Measurements from ENCODE around the gene STOML2. TPM values are rescaled to one million over a fixed set of nuclear protein-coding genes. Genes with fewer than 3 reads are reported as not detected.
A peak's percentile ranks its signal among the peaks of the same experiment; 100 is the strongest.

The STOML2 gene
- total RNA-seq, 2 experiments from 2014 or later, result 96.0 to 96.9 TPM

DNA sequence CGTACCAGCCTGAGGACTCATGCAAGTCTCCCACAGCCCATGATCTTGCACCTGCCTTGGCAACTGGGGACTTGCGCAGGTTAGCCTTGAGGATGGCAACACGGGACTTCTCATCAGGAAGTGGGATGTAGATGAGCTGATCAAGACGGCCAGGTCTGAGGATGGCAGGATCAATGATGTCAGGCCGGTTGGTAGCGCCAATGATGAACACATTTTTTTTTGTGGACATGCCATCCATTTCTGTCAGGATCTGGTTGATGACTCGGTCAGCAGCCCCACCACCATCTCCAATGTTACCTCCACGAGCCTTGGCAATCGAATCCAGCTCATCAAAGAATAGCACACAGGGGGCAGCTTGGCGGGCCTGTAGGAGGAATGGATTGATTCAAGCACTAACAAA is 43.5 kb downstream of the STOML2 start:
- ChIA-PET POLR2A (interaction anchor here (1.2 to 4.3 kb wide), 3 partner anchors 12 to 21 kb away, joined by 3 to 23 read pairs (median 5); partner anchors contain the start of genes FANCG and VCP), CTCF (interaction anchor here (1.5 kb wide), 1 partner anchor 8 kb away, joined by 3 read pairs; no protein-coding TSS in a partner anchor)
- Mint-ChIP-seq H3K27ac (no peak overlapping the region), H3K4me3 (no peak overlapping the region), H3K27me3 (no peaks in the 10 kb centered on the region), H3K36me3 (ENCODE audit: low read depth) (peaks cover 92% of the 10 kb centered on the region), H3K4me1 (no peaks in the 10 kb centered on the region), H3K9me3 (no peaks in the 10 kb centered on the region)
- no peak for DNase-seq

DNA sequence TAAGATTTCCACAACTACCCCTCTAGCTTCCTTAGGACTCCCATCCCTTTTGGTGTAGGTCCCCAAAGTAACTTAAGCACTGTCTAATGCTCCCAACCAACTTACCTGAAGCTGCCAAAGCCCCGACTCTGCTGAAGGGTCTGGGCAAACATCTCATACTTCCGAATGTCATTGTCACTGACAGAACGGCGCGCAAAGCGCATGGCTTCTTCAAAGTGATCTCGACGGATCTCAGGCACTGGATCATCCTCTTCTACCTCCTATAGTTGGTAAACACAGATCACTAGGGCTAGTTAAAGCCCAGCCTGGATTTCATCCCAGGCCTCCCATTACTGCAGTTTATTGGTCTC is 45.7 kb downstream of the STOML2 start:
- H3K4me3 Mint-ChIP-seq, result no peak overlapping the region
- H3K4me1 Mint-ChIP-seq, result no peaks in the 10 kb centered on the region
- ChIA-PET CTCF (no interaction called here), POLR2A (interaction anchor here (1.0 to 1.4 kb wide), 2 partner anchors 10 to 13 kb away, joined by 3 read pairs; no protein-coding TSS in a partner anchor)
- H3K27ac Mint-ChIP-seq, result no peak overlapping the region
- H3K27me3 Mint-ChIP-seq, result no peaks in the 10 kb centered on the region
- H3K36me3 Mint-ChIP-seq (ENCODE audit: low read depth), result peaks cover 87% of the 10 kb centered on the region
- DNase-seq, result no peak
- H3K9me3 Mint-ChIP-seq, result no peaks in the 10 kb centered on the region

DNA sequence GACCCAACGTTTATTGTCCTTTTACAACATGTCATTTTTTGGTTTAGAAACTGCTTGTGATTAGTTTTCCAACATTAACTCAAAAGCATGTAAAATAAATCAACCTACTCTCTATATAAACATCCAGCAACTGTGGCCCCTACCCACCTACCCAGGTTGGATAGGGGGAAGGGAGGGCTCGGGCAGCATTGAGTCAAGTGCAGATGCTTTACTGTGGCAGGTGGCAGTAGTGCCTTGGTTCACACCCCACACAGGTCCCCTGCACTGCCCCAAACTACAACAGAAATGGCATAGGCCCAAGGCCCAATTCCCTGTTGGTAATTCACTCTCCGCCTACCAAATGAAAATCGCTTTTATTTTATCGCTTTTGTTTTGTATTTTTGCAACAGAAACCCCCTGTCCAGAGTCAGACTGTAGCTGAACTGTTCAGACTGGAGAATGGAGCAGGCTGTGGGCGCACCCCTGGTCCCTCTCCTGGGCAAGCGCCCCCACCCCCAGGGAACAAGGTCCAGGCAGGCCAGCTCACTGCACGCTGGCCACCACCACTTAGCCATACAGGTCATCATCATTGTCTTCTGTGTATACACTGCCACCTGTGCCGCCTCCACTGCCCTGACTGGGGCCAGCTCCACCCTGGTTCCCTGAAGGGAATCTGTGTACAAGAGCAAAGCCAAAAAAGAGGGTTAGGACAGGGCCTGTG is 46.2 kb downstream of the STOML2 start:
- Mint-ChIP-seq H3K36me3 (ENCODE audit: low read depth) (peaks cover 82% of the 10 kb centered on the region), H3K9me3 (no peaks in the 10 kb centered on the region), H3K27ac (no peak overlapping the region), H3K27me3 (no peaks in the 10 kb centered on the region), H3K4me3 (no peak overlapping the region), H3K4me1 (no peaks in the 10 kb centered on the region)
- CTCF ChIA-PET, result no interaction called here
- POLR2A ChIA-PET, result interaction anchor here (1.0 to 1.4 kb wide), 2 partner anchors 9 to 14 kb away, joined by 3 read pairs; no protein-coding TSS in a partner anchor
- no peak for DNase-seq

DNA sequence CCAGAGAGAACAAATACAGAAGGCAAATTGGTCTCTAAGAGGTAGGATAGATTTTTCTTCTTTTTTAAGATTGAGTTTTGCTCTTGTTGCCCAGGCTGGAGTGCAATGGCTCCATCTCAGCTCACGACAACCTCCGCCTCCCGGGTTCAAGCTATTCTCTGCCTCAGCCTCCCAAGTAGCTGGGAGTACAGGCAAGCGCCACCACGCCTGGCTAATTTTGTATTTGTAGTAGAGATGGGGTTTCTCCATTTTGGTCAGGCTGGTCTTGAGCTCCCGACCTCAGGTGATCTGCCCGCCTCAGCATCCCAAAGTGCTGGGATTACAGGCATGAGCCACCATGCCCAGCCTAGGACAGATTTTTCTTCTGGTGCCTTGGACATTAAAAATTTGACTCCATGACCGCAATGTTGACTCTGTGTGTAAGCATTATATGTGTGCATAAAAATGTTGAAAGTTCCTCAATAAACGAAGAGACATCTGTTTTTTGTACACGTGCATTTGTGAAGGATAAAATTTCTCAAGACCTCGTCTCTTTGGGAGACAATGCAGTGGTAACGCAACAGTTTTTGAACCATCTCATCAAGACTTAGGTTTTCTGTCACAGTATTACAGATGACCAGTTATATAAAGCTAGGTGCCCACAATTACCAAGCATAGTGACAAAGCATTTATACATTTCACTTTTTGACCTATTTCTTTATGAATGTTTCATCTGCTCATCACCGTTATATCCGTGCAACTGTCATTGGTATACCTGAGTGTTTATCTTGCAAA is 47.9 kb downstream of the STOML2 start:
- Mint-ChIP-seq H3K9me3 (no peaks in the 10 kb centered on the region), H3K4me3 (no peak overlapping the region), H3K27ac (no peak overlapping the region), H3K4me1 (no peaks in the 10 kb centered on the region), H3K36me3 (ENCODE audit: low read depth) (peaks cover 72% of the 10 kb centered on the region), H3K27me3 (no peaks in the 10 kb centered on the region)
- POLR2A ChIA-PET, result no interaction called here
- no peak for DNase-seq
- CTCF ChIA-PET, result no interaction called here

DNA sequence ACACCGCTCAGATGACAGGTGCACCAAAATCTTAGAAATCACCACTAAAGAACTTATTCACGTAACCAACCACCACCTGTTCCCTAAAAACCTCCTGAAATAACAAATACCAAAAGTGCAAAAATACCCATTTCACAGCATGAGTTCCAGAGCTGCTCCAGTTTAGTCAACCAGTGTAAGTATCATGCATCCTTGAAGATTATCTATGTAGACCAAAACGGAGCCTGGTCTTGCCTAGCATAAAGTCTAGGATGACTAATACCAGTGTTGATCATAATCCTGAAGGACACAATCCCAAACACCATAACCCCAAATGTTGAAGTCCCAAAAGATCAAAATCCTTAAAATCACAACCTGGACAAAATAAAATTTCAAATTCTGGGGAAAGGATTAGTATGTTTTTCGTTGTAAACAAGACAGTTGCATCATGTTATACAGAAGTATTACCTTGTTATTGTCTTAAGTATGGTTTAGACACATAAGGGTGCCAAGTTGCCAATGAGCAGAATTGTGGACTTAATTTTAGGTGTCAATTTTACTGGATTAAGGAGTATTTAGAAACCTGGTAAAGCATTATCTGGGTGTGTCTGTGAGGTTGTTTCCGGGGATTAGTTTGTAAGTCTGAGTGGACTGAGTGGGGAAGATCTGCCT is 48.6 kb downstream of the STOML2 start:
- Mint-ChIP-seq H3K27ac (no peak overlapping the region), H3K27me3 (no peaks in the 10 kb centered on the region), H3K4me3 (no peak overlapping the region), H3K36me3 (ENCODE audit: low read depth) (peaks cover 65% of the 10 kb centered on the region), H3K9me3 (no peaks in the 10 kb centered on the region), H3K4me1 (no peaks in the 10 kb centered on the region)
- no peak for DNase-seq
- CTCF ChIA-PET, result interaction anchor here (0.8 to 1.3 kb wide), 2 partner anchors 15 to 155 kb away, joined by 3 read pairs; no protein-coding TSS in a partner anchor
- POLR2A ChIA-PET, result interaction anchor here (1.4 kb wide), 1 partner anchor 39 kb away, joined by 3 read pairs; no protein-coding TSS in a partner anchor

DNA sequence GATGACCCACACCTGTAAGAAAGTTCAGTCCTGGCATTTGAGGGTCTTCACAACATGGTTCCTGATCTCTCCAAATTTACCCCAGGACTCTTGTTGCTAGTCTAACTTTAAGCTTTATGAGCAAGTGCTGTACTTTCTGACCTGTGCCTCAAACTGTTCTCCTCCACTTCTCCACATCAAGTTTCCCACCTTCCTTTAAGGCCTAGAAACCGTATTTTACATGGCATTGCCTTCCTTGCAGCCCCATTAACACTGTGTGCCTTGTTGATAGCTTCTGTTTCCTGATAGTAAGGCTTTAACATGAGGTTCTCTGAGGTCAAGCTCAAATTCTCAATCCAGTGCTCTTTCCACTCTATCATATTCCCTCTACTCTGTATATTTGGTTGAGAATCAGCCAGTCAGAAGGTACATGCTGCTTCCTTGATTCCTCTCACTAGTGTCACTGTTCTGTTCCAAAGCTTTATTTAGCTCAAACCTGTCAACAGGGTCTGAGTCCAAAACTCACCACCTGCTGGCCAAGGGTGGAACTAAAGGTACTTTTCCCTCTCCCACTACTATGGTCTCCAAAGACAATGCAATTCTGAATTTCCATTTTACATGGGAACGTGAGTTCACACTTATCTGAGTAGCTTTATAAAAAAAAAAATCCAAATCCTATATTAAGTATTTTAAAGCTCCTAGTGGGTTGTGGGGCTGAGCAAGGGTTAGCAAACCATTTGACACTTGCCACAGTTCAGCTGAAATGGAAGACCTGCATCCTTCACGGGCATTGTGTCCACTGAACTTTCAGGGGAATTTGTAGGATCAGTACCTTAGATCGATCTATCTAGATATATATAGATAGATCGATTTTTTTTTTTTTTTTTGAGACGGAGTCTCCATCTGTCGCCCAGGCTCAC is 51.6 kb downstream of the STOML2 start:
- Mint-ChIP-seq H3K27ac (no peak overlapping the region), H3K4me3 (no peak overlapping the region), H3K27me3 (no peaks in the 10 kb centered on the region), H3K4me1 (no peaks in the 10 kb centered on the region), H3K36me3 (ENCODE audit: low read depth) (peaks cover 47% of the 10 kb centered on the region), H3K9me3 (no peaks in the 10 kb centered on the region)
- DNase-seq, result peak; percentile 49
- ChIA-PET CTCF (interaction anchor here (0.6 to 2.7 kb wide), 34 partner anchors 8 to 552 kb away, joined by 3 to 51 read pairs (median 4); partner anchors contain the start of genes DNAJB5, FANCG, PIGO and STOML2), POLR2A (interaction anchor here (0.5 to 3.2 kb wide), 10 partner anchors 8 to 643 kb away, joined by 3 to 21 read pairs (median 4); partner anchors contain the start of genes FANCG and VCP)

Other genes with a start within 250 kb of the STOML2 start
- gene PHF24, start 144.8 kb downstream of the STOML2 start, total RNA-seq, result not detected
- gene DNAJB5, start 113.4 kb downstream of the STOML2 start, total RNA-seq, result 1 to 10 TPM; 3.2 to 4.1 TPM
- 100 to 1,000 TPM; 224 to 236 TPM for gene VCP, start 30.5 kb downstream of the STOML2 start, total RNA-seq
- 100 to 1,000 TPM in 1 of 2 experiments, 10 to 100 TPM in 1; 97.0 to 100 TPM for gene FANCG, start 23.2 kb downstream of the STOML2 start, total RNA-seq
- 10 to 100 TPM; 22.8 to 28.6 TPM for gene PIGO, start 6.5 kb downstream of the STOML2 start, total RNA-seq
- 10 to 100 TPM; 24.6 to 26.8 TPM for gene ATOSB, start 12.7 kb upstream of the STOML2 start, total RNA-seq
- gene UNC13B, start 58.9 kb upstream of the STOML2 start, total RNA-seq, result under 1 TPM; 0.25 to 0.68 TPM

Measured in activated CD4-positive, alpha-beta memory T cell treated with anti-CD3 and anti-CD28 coated beads, Interleukin-2, amount 10 ng/mL, durations not matched to agents 7 days and 5 days (primary cell).